NCI-H446 (cell line): ENCODE results near the gene SPATA45.

Experiments
- DNase-seq, 2 experiments: peaks; one replicate each; lab custom pipeline; 2025; lab: John Stamatoyannopoulos, UW

The SPATA45 gene

GRCh38 chr1:212828395-212828794 is 19.1 kb downstream of the SPATA45 start:
- no peak for DNase-seq

- no peak for DNase-seq
These were observed 19.6 kb downstream of the SPATA45 start for GRCh38 chr1:212827831-212828278.

GRCh38 chr1:212827171-212827776 is 20.2 kb downstream of the SPATA45 start:
- DNase-seq: no peak

- no peak for DNase-seq
These were observed 21.5 kb downstream of the SPATA45 start for GRCh38 chr1:212825798-212826452.

- no peak for DNase-seq
These were observed 23.2 kb downstream of the SPATA45 start for GRCh38 chr1:212824201-212824600.

GRCh38 chr1:212822956-212823355 is 24.5 kb downstream of the SPATA45 start:
- no peak for DNase-seq

- no peak for DNase-seq
These were observed 26.5 kb downstream of the SPATA45 start for GRCh38 chr1:212820969-212821368.

GRCh38 chr1:212819726-212820125 is 27.7 kb downstream of the SPATA45 start:
- DNase-seq: no peak

- no peak for DNase-seq
These were observed 30.7 kb downstream of the SPATA45 start for GRCh38 chr1:212816567-212817278.

GRCh38 chr1:212814537-212815334 is 32.7 kb downstream of the SPATA45 start:
- no peak for DNase-seq

- DNase-seq: no peak
These were observed 41.7 kb downstream of the SPATA45 start for GRCh38 chr1:212805767-212806166.

GRCh38 chr1:212797681-212798080 is 49.8 kb downstream of the SPATA45 start:
- DNase-seq: no peak

- DNase-seq: no peak
These were observed 52.9 kb downstream of the SPATA45 start for GRCh38 chr1:212794561-212795014.

- DNase-seq: no peak
These were observed 55.0 kb downstream of the SPATA45 start for GRCh38 chr1:212792396-212792908.

GRCh38 chr1:212791676-212792395 is 55.6 kb downstream of the SPATA45 start, which contains the start of the genes NSL1 and TATDN3:
TSS of gene NSL1 (minus strand) at chr1:212791777. CDS start at chr1:212791763, 14 bp downstream.
TSS of gene TATDN3 (plus strand) at chr1:212791894. CDS start at chr1:212791922, 28 bp downstream.
- peak; percentile 93 to 98 for DNase-seq

GRCh38 chr1:212791261-212791675 is 56.2 kb downstream of the SPATA45 start:
- peak in 1 of 2 experiments; percentile 88 for DNase-seq

GRCh38 chr1:212785871-212786270 is 61.6 kb downstream of the SPATA45 start:
- no peak for DNase-seq

GRCh38 chr1:212783976-212784375 is 63.5 kb downstream of the SPATA45 start:
- DNase-seq: no peak

- peak in 1 of 2 experiments; percentile 21 for DNase-seq
These were observed 64.9 kb downstream of the SPATA45 start for GRCh38 chr1:212782422-212783154.

GRCh38 chr1:212781225-212781624 is 66.2 kb downstream of the SPATA45 start:
- DNase-seq: no peak
